Epithelial cell of proximal tubule (primary cell): Measurements from ENCODE around the gene MEIS1. TPM values are rescaled to one million over a fixed set of nuclear protein-coding genes. Genes with fewer than 3 reads are reported as not detected.

Source experiments
- DNase-seq: peaks from one replicate; pipeline ENCODE4 v3.0.0-alpha.2; 2011; ENCODE audit warnings: low read depth
- H3K4me3 ChIP-seq: 2 replicates; pipeline ENCODE4 v1.5.1; 2011; ENCODE audit warnings: low read depth, mild to moderate bottlenecking, low read length
- CTCF ChIP-seq: conservative IDR thresholded peaks from 2 replicates; pipeline ENCODE4 v1.5.1; 2012; ENCODE audit warnings: low read depth, mild to moderate bottlenecking, low read length
- total RNA-seq: library from RNA; depleted of rRNA; stranded (reverse); fragments of >200 nt; gene quantifications from 2 replicates; pipeline ENCODE4 v1.2.3, GENCODE V29; 2015

MEIS1 gene
- total RNA-seq, 1 donor from 2014 or later, result 0.23 TPM

- no peak overlapping the region for H3K4me3 ChIP-seq
- DNase-seq, result no peak
- no peak for TF ChIP-seq CTCF
Measured at GRCh38 chr2:66528974-66529724, 94.2 kb downstream of the MEIS1 start.

- TF ChIP-seq CTCF, result no peak
- no peak overlapping the region for H3K4me3 ChIP-seq
- DNase-seq, result no peak
Measured at GRCh38 chr2:66530651-66531050, 95.7 kb downstream of the MEIS1 start.

DNA sequence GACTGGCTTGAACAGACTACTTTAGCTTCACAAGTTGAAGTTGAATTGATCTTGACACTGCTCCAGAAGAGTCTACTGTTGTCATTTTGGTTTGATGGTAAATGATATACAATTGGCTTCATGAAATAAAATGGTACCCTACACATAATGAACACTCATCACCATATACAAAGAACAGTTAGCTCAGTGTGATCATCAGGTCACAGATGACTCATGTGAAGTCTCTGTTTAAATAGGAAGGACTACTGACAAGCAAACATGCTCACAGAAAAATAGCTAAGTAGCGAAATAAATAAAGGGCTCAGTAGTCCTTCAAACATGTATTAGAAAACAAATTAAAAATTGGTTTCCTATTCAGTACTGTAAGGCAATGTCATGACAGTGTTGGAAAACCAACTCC, 96.2 kb downstream of the MEIS1 start:
- DNase-seq, result no peak
- no peak for TF ChIP-seq CTCF
- no peak overlapping the region for H3K4me3 ChIP-seq

DNA sequence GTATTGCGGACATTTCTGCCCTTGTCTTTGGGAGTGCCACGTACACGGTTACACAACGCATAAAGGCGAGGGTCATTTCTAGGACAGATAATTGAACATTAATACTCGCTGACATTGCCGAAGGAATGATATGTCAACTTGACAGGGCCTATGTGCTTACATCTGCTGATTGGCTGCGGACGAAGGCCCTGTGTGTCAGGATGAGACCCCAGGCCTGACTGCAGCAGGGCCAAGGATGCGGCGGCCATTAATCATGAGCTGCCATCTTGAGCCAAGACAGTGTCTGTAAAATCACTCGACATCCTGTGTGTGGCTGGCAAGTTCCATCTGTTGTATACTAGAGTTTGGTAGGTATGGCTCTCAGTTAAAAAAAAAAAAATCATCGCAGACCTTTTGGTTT, 96.6 kb downstream of the MEIS1 start:
- no peak for DNase-seq
- no peak overlapping the region for H3K4me3 ChIP-seq
- no peak for TF ChIP-seq CTCF

- TF ChIP-seq CTCF, result no peak
- DNase-seq, result no peak
- no peak overlapping the region for H3K4me3 ChIP-seq
Measured at GRCh38 chr2:66532972-66533868, 98.3 kb downstream of the MEIS1 start.

GRCh38 chr2:66534461-66534860, 99.5 kb downstream of the MEIS1 start:
- DNase-seq, result peak; percentile 73
- H3K4me3 ChIP-seq, result no peak overlapping the region
- TF ChIP-seq CTCF, result no peak
